Upper lobe of right lung (tissue), 1 donor: Measurements from ENCODE around the gene ANKRD31. TPM values are rescaled to one million over a fixed set of nuclear protein-coding genes. Genes with fewer than 3 reads are reported as not detected.

Source experiments
- ATAC-seq: fragments of 200-7000 bp; cut with Tn5 transposase; one replicate; pipeline ENCODE4 v1.9.1; 2020; ENCODE audit warnings: mild to moderate bottlenecking, moderate library complexity
- DNase-seq: peaks from one replicate; pipeline ENCODE4 v3.0.0-alpha.2; 2020
- H3K27ac ChIP-seq: fragments of 200-600 bp; one replicate; pipeline ENCODE4 v1.8.0; 2022
- H3K27me3 ChIP-seq: fragments of 200-600 bp; one replicate; pipeline ENCODE4 v1.8.0; 2022; ENCODE audit warnings: mild to moderate bottlenecking
- H3K36me3 ChIP-seq: fragments of 200-600 bp; one replicate; pipeline ENCODE4 v1.8.0; 2022
- H3K4me1 ChIP-seq: fragments of 200-600 bp; one replicate; pipeline ENCODE4 v1.8.0; 2022
- H3K4me3 ChIP-seq: fragments of 200-600 bp; one replicate; pipeline ENCODE4 v1.8.0; 2022; ENCODE audit warnings: mild to moderate bottlenecking
- H3K9me3 ChIP-seq: fragments of 200-600 bp; one replicate; pipeline ENCODE4 v1.8.0; 2022
- CTCF ChIP-seq: fragments of 200-600 bp; IDR thresholded peaks from one replicate; pipeline ENCODE4 v1.8.0; 2022; ENCODE audit warnings: antibody characterized with exemption
- intact Hi-C: fragments of 100-400 bp; cut with DNase I; formaldehyde crosslinking; loops from one replicate; pipeline ENCODE4 v1.11.0; 2022
- long read RNA-seq: library from polyadenylated mRNA; unstranded; transcript quantifications from one replicate; pipeline ENCODE4 v2.0.0, GENCODE V29; 2021
- total RNA-seq: library from RNA; stranded (reverse); fragmentation: NEBNext Ultra II Directional; extraction: Animal tissue kit (Norgen Biotek cat#: 25700); gene quantifications from one replicate; pipeline ENCODE4 v1.2.1, GENCODE V29; 2021
- donor health status: DM: no; HTN: yes; CAD: no; lungs with severe emphysema.

Gene ANKRD31
- 0.14 TPM for total RNA-seq
- long read RNA-seq, result 0 reads

DNA sequence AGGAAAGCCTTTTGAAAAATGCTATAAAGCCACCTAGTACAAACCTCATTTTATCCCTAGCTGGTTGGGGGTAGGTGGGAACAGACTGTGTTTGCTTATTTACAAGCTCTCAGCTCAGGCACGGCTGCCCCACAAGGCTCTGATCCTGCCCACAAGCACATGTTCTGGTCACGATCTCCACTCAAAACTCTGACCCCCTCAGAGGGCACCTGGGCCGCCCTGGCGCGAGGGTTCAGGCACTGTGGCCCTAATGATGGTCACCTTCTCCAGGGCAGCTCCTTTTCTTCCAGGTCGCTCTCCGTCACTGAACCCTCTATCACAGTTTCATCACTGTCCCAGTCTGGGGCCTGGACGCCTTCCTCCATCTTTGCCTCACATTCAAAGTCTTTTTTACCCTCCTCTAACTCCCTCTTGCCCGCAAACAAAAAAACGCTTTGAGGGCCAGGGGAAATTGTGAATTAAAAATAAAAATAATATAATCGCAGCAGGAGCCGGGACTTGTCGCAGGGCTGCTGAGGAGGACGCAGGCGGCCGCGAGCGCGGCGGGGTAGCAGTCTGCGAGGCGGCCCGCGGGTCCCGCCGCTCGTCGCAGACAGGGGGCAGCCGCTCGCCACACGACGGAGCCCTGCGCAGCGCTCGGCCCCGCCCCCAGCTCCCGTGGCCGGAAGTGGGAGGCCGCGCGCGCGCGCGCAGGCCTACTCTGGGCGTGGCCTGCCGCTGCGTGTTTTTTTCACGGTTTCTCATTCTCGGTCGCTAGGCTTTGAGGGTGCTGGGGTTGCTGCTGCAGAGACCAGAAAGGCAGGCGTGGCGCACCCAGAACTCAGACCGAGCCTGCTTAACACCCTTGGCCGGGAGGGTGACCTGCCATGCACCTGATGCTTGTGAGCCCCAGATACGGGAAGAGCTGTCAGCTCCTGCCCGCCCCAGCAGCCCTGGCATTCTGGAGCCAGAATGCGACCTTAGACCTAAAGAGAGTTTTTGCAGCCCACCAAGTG, at the start of gene ANKRD31:
ANKRD31 (minus strand) TSS at position 557 of the 995 bp plus-strand sequence; CDS start at position 365, 192 bp downstream.
- H3K4me1 ChIP-seq, result peaks cover 5% of the 10 kb centered on the region
- TF ChIP-seq CTCF, result peak; percentile 81
- H3K27ac ChIP-seq, result peak within 1 kb of the TSS; percentile 78
- H3K4me3 ChIP-seq, result peak within 1 kb of the TSS; percentile 72
- H3K27me3 ChIP-seq, result no peaks in the 10 kb centered on the region
- intact Hi-C loops, result loop anchor here (10.0 kb wide), 1 partner anchor 448 kb away; no protein-coding TSS in a partner anchor
- ATAC-seq, result peak; percentile 100
- DNase-seq, result peak; percentile 95
- no peaks in the 10 kb centered on the region for H3K36me3 ChIP-seq
- no peaks in the 10 kb centered on the region for H3K9me3 ChIP-seq

DNA sequence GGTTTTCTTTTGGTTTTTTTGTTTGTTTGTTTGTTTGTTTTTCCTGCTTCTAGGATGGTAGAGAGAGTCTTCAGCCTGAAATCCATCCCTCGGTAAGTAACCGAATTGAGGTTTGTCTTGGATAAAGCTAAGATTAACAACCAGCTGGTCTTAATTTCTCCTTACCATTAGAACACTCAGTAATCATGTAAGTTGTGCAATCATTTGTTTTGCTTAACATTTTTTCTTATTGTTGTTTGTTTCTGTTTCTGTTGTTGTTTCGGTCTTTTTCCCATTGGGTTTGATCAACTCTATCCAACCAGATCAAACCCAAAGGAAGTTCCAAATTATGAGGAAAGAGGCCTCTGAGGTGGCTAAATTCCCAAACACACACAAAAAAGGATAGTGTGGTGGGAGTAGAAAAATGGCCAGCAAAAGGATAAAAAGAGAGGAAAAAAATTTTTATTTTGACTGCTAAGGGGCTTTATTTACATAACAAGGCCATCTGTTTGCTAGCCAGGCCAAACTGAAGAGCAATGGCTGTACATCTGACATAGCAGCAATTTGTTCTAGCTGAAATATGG, 49.6 kb upstream of the ANKRD31 start:
- no peaks in the 10 kb centered on the region for H3K36me3 ChIP-seq
- TF ChIP-seq CTCF, result no peak
- H3K27ac ChIP-seq, result no peak overlapping the region
- ATAC-seq (no peak), DNase-seq (no peak)
- intact Hi-C loops, result no loop called here
- no peaks in the 10 kb centered on the region for H3K27me3 ChIP-seq
- no peaks in the 10 kb centered on the region for H3K9me3 ChIP-seq
- H3K4me3 ChIP-seq, result no peak overlapping the region
- no peaks in the 10 kb centered on the region for H3K4me1 ChIP-seq

DNA sequence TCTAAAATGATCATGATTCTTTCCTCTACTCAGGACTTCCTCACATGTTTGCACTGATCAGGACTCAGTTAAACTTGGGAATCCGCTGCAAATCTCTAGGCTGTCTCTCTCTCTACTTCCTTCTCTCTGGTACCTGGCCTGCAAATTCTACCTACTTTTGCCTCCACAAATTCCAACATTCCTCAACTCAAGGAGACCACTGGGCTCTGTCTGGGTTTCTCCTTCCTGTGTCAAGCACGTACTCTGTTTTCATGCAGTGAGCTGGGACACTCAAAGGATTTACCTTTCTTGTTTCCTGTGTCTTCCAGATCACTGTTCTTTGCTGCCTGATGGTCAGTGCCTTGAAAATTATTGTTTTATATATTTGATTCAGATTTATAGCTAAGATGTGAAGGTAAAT, 45.9 kb upstream of the ANKRD31 start:
- no peaks in the 10 kb centered on the region for H3K27me3 ChIP-seq
- no peak for ATAC-seq
- DNase-seq, result no peak
- H3K27ac ChIP-seq, result no peak overlapping the region
- TF ChIP-seq CTCF, result no peak
- H3K9me3 ChIP-seq, result no peaks in the 10 kb centered on the region
- intact Hi-C loops, result no loop called here
- H3K4me1 ChIP-seq, result no peaks in the 10 kb centered on the region
- H3K4me3 ChIP-seq, result no peak overlapping the region
- no peaks in the 10 kb centered on the region for H3K36me3 ChIP-seq

DNA sequence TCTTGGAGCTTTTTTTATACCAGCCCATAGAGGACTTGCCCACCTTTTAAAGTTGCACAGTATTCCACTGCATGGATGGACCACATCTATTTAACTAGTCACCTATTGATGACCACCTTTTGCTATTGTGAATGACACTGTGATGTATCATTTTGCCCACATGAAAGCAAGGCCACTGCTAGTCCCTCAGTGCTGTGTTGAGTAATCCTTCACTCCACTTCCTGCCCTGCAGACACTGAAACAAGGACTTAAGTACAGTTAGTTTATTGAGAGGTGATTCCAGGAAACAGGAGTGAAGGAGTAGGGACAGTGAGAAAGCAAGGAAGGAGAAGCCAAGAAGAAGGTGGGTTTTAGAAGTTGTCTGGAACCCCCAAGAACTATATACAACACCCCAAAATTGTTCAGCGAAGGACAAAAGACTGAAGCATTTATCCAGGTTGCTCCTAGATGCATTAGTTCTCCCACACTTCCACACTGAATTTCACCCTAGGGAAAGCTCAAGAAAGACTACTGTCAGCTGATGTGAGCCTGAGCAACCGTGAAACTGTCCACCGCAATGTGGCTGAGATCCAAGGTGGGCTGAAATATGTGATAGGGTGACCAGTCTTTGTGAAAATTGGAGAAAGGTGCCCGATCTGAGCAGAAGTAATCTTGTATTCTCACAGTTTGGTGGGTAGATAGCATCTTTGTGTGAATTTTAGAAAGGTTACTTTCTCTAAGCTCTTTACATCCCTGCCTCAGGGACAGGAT, 45.2 kb upstream of the ANKRD31 start:
- Histone ChIP-seq H3K27ac (no peak overlapping the region), H3K27me3 (no peaks in the 10 kb centered on the region), H3K36me3 (no peaks in the 10 kb centered on the region), H3K4me1 (no peaks in the 10 kb centered on the region), H3K4me3 (no peak overlapping the region), H3K9me3 (no peaks in the 10 kb centered on the region)
- no peak for TF ChIP-seq CTCF
- intact Hi-C loops, result no loop called here
- ATAC-seq (no peak), DNase-seq (no peak)

DNA sequence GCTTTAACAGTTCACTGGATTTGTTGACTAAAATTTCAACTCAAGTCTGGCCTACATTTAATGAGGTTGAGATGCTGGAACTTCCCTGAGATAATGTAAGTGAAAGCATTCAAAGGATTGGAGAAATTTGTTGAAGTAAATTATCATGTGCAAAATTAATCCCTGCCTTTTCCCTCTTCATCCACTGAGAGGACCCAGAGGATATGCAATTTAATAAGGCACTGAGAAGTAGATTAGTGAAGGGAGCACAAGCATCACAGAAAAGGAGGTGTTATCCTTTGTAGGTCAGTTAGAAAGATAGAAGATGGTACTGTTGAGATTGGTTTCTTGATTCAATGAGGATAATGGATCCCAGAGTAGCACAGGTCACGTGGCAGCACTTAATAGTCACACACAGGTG, 42.6 kb upstream of the ANKRD31 start:
- intact Hi-C loops, result no loop called here
- no peak overlapping the region for H3K27ac ChIP-seq
- no peaks in the 10 kb centered on the region for H3K36me3 ChIP-seq
- no peak overlapping the region for H3K4me3 ChIP-seq
- no peak for TF ChIP-seq CTCF
- H3K9me3 ChIP-seq, result no peaks in the 10 kb centered on the region
- H3K27me3 ChIP-seq, result no peaks in the 10 kb centered on the region
- DNase-seq (no peak), ATAC-seq (no peak)
- no peaks in the 10 kb centered on the region for H3K4me1 ChIP-seq
